Upper lobe of right lung (tissue), 1 donor: Measurements from ENCODE around the gene APOL4. TPM values are rescaled to one million over a fixed set of nuclear protein-coding genes. Genes with fewer than 3 reads are reported as not detected.
"Not testable (repeated sequence)": the region's sequence is repeated elsewhere in the genome, so short reads cannot be mapped to it uniquely, and the experiment has no call there.

ENCODE experiments used
- ATAC-seq: fragments of 200-7000 bp; cut with Tn5 transposase; one replicate; pipeline ENCODE4 v1.9.1; 2020; ENCODE audit warnings: mild to moderate bottlenecking, moderate library complexity
- DNase-seq: peaks from one replicate; pipeline ENCODE4 v3.0.0-alpha.2; 2020
- H3K27ac ChIP-seq: fragments of 200-600 bp; one replicate; pipeline ENCODE4 v1.8.0; 2022
- H3K27me3 ChIP-seq: fragments of 200-600 bp; one replicate; pipeline ENCODE4 v1.8.0; 2022; ENCODE audit warnings: mild to moderate bottlenecking
- H3K36me3 ChIP-seq: fragments of 200-600 bp; one replicate; pipeline ENCODE4 v1.8.0; 2022
- H3K4me1 ChIP-seq: fragments of 200-600 bp; one replicate; pipeline ENCODE4 v1.8.0; 2022
- H3K4me3 ChIP-seq: fragments of 200-600 bp; one replicate; pipeline ENCODE4 v1.8.0; 2022; ENCODE audit warnings: mild to moderate bottlenecking
- H3K9me3 ChIP-seq: fragments of 200-600 bp; one replicate; pipeline ENCODE4 v1.8.0; 2022
- CTCF ChIP-seq: fragments of 200-600 bp; IDR thresholded peaks from one replicate; pipeline ENCODE4 v1.8.0; 2022; ENCODE audit warnings: antibody characterized with exemption
- intact Hi-C: fragments of 100-400 bp; cut with DNase I; formaldehyde crosslinking; loops from one replicate; pipeline ENCODE4 v1.11.0; 2022
- total RNA-seq: library from RNA; stranded (reverse); fragmentation: NEBNext Ultra II Directional; extraction: Animal tissue kit (Norgen Biotek cat#: 25700); gene quantifications from one replicate; pipeline ENCODE4 v1.2.1, GENCODE V29; 2021
- donor health status: DM: no; HTN: yes; CAD: no; lungs with severe emphysema.

APOL4 gene
- total RNA-seq, 1 donor from 2014 or later = 14.3 TPM

DNA sequence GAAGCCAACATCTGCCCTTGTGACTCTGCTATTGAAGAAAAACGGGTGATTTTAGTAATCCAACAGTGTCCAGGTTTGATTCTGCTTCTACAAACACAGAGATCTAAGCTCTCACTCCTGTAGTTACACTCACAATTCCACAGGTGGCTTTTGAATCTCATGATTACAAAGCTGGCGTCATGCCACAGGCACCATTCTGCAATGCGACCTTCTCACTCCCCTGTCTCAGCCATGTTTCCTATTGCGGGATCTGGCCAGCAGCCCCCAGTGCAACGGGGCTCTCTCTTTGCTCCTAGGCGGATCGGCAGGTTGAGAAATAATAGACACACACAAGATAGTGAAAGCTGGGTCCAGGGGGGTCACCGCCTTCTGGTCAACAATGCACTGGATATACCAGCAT, 1.3 kb upstream of the APOL4 start:
- H3K27ac ChIP-seq, intact Hi-C loops, H3K27me3 ChIP-seq, H3K4me3 ChIP-seq, H3K36me3 ChIP-seq, DNase-seq, H3K9me3 ChIP-seq: not testable (repeated sequence)
- H3K4me1 ChIP-seq = peaks cover 15% of the 10 kb centered on the region
- peak; percentile 6 for TF ChIP-seq CTCF
- peak; percentile 5 for ATAC-seq

GRCh38 chr22:36201025-36201424, 584 bp downstream of the APOL4 start:
- Histone ChIP-seq H3K27ac (peak overlapping the region; percentile 60), H3K4me1 (peaks cover 27% of the 10 kb centered on the region), H3K4me3 (peak overlapping the region; percentile 36)
- ATAC-seq, H3K27me3 ChIP-seq, H3K36me3 ChIP-seq, intact Hi-C loops, H3K9me3 ChIP-seq, DNase-seq: not testable (repeated sequence)

- no peak for TF ChIP-seq CTCF
- DNase-seq = no peak
- ATAC-seq = no peak
- H3K36me3 ChIP-seq = no peaks in the 10 kb centered on the region
- intact Hi-C loops = loop anchor here (10.0 kb wide), 1 partner anchor 76 kb away; no protein-coding TSS in a partner anchor
- H3K4me1 ChIP-seq = peaks cover 27% of the 10 kb centered on the region
- no peaks in the 10 kb centered on the region for H3K9me3 ChIP-seq
- H3K4me3 ChIP-seq = no peak overlapping the region
- no peaks in the 10 kb centered on the region for H3K27me3 ChIP-seq
- no peak overlapping the region for H3K27ac ChIP-seq
These were observed 2.5 kb downstream of the APOL4 start for GRCh38 chr22:36199001-36199551.

- Histone ChIP-seq H3K36me3 (no peaks in the 10 kb centered on the region), H3K4me3 (no peak overlapping the region), H3K27ac (no peak overlapping the region), H3K27me3 (no peaks in the 10 kb centered on the region), H3K9me3 (no peaks in the 10 kb centered on the region), H3K4me1 (peaks cover 27% of the 10 kb centered on the region)
- ATAC-seq (no peak), DNase-seq (no peak)
- intact Hi-C loops = loop anchor here (10.0 kb wide), 1 partner anchor 76 kb away; no protein-coding TSS in a partner anchor
- TF ChIP-seq CTCF = no peak
These were observed 3.1 kb downstream of the APOL4 start for GRCh38 chr22:36198536-36198935.

DNA sequence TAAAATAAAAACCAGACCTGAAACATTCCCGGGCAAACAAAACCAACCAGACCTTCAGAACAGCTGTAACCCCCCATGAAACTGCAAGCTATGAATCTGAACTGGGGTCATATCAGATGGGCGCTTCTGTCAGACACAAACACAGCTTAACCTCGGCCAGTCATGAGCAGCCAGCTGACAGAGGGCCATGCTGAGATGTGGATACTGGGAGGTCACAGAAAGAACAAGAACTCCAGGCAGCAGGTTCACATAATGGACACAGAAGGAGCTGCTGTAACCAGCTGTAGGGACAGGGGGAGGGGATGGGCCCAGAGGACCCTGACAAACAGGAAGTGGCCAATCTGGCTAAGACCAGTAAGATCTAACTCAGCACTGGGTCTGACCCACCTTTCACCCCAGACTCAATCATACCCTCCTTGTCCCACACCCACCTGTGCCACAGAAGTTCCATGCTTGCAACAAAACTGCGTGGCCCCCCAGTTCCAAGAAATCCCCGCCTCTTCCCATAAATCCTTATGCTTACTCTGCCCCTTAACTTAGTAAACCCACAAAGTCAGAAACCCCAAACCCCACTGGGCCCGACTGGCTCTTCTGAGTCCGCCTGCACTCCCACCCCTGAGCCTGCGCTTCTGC, 4.0 kb downstream of the APOL4 start:
- no peaks in the 10 kb centered on the region for H3K9me3 ChIP-seq
- intact Hi-C loops = loop anchor here (10.0 kb wide), 1 partner anchor 77 kb away; no protein-coding TSS in a partner anchor
- H3K4me1 ChIP-seq = peaks cover 22% of the 10 kb centered on the region
- ATAC-seq = peak; percentile 21
- no peaks in the 10 kb centered on the region for H3K27me3 ChIP-seq
- no peak overlapping the region for H3K4me3 ChIP-seq
- no peak for DNase-seq
- TF ChIP-seq CTCF = no peak
- H3K27ac ChIP-seq = no peak overlapping the region
- H3K36me3 ChIP-seq = no peaks in the 10 kb centered on the region

GRCh38 chr22:36197065-36197440, 4.6 kb downstream of the APOL4 start:
- intact Hi-C loops = loop anchor here (10.0 kb wide), 1 partner anchor 78 kb away; no protein-coding TSS in a partner anchor

More at GRCh38 chr22:36197065-36197440, 4.6 kb downstream of the APOL4 start:
- Histone ChIP-seq H3K9me3 (no peaks in the 10 kb centered on the region), H3K4me1 (peaks cover 18% of the 10 kb centered on the region), H3K27me3 (no peaks in the 10 kb centered on the region), H3K36me3 (no peaks in the 10 kb centered on the region), H3K27ac (no peak overlapping the region), H3K4me3 (no peak overlapping the region)
- no peak for TF ChIP-seq CTCF
- DNase-seq (no peak), ATAC-seq (peak; percentile 28)
